Esophagus squamous epithelium (tissue), 4 donors: ENCODE data around the gene XCR1.

Experiments used
- POLR2A ChIP-seq, 4 donors: fragments of 450-650 bp; IDR thresholded peaks; one replicate each; pipeline ENCODE4 v1.6.1; 2017; ENCODE audit warnings: antibody characterized with exemption in 4 of 4, mild to moderate bottlenecking in 4 of 4, moderate library complexity in 3 of 4
- TF ChIP-seq, protein P1 (sequence below), 6 experiments: fragments of 450-650 bp in 4 of 6; fragments of 200-600 bp in 2 of 6; sonication (generic) in 2 of 6; IDR thresholded peaks; one replicate each; pipeline ENCODE4 v1.5.1; 2016 to 2019; ENCODE audit warnings: antibody characterized with exemption in 6 of 6, mild to moderate bottlenecking in 4 of 6, moderate library complexity in 4 of 6

DNA sequence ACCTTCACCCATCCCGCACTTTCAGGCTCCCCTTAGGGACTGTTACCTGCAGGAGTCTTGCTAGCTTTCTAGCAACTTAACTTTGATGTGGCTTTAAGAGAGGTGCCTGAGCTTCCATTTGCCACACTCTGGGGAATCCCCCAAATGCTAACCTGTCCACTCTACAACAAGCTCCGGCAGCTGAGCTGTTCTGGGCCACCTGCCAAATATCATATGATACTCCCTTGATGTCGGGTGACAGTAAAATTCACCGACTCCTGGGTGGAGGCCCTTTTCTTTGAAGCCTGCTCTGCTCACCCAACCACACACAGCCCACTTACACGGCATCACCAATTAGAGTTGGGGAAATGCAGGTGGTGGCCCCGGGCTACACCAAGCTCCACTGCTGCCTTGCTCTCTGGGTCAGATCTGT lies 38.0 kb upstream of the XCR1 start:
- TF ChIP-seq, protein P1, sequence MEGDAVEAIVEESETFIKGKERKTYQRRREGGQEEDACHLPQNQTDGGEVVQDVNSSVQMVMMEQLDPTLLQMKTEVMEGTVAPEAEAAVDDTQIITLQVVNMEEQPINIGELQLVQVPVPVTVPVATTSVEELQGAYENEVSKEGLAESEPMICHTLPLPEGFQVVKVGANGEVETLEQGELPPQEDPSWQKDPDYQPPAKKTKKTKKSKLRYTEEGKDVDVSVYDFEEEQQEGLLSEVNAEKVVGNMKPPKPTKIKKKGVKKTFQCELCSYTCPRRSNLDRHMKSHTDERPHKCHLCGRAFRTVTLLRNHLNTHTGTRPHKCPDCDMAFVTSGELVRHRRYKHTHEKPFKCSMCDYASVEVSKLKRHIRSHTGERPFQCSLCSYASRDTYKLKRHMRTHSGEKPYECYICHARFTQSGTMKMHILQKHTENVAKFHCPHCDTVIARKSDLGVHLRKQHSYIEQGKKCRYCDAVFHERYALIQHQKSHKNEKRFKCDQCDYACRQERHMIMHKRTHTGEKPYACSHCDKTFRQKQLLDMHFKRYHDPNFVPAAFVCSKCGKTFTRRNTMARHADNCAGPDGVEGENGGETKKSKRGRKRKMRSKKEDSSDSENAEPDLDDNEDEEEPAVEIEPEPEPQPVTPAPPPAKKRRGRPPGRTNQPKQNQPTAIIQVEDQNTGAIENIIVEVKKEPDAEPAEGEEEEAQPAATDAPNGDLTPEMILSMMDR (IDR thresholded peaks at IDR 0.05) = no peak
- TF ChIP-seq POLR2A (IDR thresholded peaks at IDR 0.05) = no peak
